ENCODE results near the gene PARD3B.

DNA sequence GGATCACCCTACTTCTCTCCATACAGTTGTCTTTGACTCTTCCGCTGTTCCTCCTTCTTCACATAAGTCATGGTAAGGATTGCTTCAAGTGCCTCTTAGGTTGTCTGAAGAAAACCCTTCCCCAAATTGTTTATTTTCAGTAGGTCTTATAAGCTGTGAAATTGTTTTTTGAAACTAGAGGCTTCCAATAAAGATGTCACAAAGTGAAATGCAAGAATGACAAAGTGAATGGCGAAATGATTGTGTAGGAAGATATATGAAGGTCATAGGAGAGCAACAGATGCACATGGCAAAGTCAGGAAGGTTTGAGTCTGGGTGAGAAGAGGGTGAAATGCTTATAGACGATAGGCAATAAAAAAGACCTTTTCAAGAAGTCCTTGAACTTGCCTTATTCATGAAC is 548.8 kb downstream of the PARD3B start:
- TF ChIP-seq POLR2A (IDR thresholded peaks at IDR 0.05) = no peak
- TF ChIP-seq, protein P1, sequence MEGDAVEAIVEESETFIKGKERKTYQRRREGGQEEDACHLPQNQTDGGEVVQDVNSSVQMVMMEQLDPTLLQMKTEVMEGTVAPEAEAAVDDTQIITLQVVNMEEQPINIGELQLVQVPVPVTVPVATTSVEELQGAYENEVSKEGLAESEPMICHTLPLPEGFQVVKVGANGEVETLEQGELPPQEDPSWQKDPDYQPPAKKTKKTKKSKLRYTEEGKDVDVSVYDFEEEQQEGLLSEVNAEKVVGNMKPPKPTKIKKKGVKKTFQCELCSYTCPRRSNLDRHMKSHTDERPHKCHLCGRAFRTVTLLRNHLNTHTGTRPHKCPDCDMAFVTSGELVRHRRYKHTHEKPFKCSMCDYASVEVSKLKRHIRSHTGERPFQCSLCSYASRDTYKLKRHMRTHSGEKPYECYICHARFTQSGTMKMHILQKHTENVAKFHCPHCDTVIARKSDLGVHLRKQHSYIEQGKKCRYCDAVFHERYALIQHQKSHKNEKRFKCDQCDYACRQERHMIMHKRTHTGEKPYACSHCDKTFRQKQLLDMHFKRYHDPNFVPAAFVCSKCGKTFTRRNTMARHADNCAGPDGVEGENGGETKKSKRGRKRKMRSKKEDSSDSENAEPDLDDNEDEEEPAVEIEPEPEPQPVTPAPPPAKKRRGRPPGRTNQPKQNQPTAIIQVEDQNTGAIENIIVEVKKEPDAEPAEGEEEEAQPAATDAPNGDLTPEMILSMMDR (IDR thresholded peaks at IDR 0.05) = no peak
